Lower leg skin (tissue), 4 donors: Measurements from ENCODE around the gene PES1. TPM values are rescaled to one million over a fixed set of nuclear protein-coding genes. Genes with fewer than 3 reads are reported as not detected.

Source experiments
- DNase-seq, 2 donors: peaks; one replicate each; pipeline ENCODE4 v3.0.0-alpha.2; 2019; ENCODE audit warnings: low spot score in 2 of 2
- H3K4me3 ChIP-seq: fragments of 200-600 bp; sonication (generic); 2 replicates; pipeline ENCODE4 v1.5.1; 2017; ENCODE audit warnings: mild to moderate bottlenecking, low read depth; ENCODE audit not compliant: poor library complexity, severe bottlenecking
- CTCF ChIP-seq, 3 donors: fragments of 450-650 bp; IDR thresholded peaks; one replicate each; pipeline ENCODE4 v1.5.1; 2016; ENCODE audit warnings: antibody characterized with exemption in 3 of 3, mild to moderate bottlenecking in 3 of 3, moderate library complexity in 2 of 3
- POLR2A ChIP-seq, 2 donors: fragments of 450-650 bp; IDR thresholded peaks; one replicate each; pipeline ENCODE4 v1.6.1; 2016 to 2017; ENCODE audit warnings: antibody characterized with exemption in 2 of 2, mild to moderate bottlenecking in 1 of 2, moderate library complexity in 1 of 2
- WGBS, 2 donors: methylation state at CpG; one replicate each; pipeline ENCODE4 v1.1.5; 2018; 5-methylcytosine and 5-hydroxymethylcytosine counted together
- intact Hi-C: fragments of 100-400 bp; cut with DNase I; formaldehyde crosslinking; loops from one replicate; pipeline ENCODE4 v1.15.0; 2023; ENCODE audit warnings: low total_unique reads
- total RNA-seq, 4 donors: library from RNA; depleted of rRNA; stranded (reverse); fragments of >200 nt; gene quantifications; one replicate each; pipeline ENCODE4 v1.1.0, GENCODE V29; 2016

The PES1 gene
- total RNA-seq, 4 donors from 2014 or later, result 43.1 to 55.6 (median 49.1) TPM

DNA sequence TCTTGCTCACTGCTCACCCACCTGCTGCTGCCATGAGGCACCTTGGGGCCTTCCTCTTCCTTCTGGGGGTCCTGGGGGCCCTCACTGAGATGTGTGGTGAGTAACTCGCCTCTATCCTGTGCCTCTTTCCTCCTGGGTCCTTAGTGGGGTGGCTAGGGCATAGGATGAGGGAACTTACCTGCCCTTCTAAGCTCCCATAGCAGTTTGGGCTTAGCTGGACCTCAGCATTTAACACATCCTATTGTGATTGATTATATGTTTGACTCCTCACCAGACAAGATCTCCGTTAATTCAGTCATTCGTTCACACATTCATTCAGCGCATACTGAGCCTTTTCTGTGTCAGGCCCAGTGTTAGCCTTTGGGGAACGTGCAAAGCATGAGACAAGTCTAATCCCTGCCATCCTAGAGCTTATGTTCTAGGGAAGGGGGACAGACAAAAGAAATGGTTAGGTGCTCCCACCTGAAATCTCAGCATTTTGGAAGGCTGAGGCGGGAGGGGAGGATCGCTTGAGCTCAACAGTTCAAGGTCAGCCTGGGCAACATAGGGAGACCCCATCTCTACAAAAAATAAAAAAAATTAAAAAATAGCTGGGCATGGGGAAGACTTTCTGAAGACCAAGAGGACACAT lies 15.7 kb upstream of the PES1 start:
- DNase-seq, result no peak
- intact Hi-C loops, result no loop called here
- WGBS, 2 donors, result 76 to 80% methylated on average over 7 of the region's 7 CpGs
- TF ChIP-seq CTCF (IDR thresholded peaks at IDR 0.05) (no peak), POLR2A (IDR thresholded peaks at IDR 0.05) (no peak)
- H3K4me3 ChIP-seq, result peak overlapping the region; percentile 47

GRCh38 chr22:30606455-30607299 lies 15.0 kb upstream of the PES1 start, which contains the start of gene TCN2:
TCN2 (plus strand) TSS chr22:30607174; CDS start chr22:30607332, 158 bp downstream.
- WGBS, 2 donors, result 1 to 3% methylated on average over 17 to 24 of the region's 24 CpGs
- intact Hi-C loops, result no loop called here
- H3K4me3 ChIP-seq, result peak within 1 kb of the TSS; percentile 47
- no peak for TF ChIP-seq POLR2A (IDR thresholded peaks at IDR 0.05)
- no peak for TF ChIP-seq CTCF (IDR thresholded peaks at IDR 0.05)
- peak; percentile 60 to 93 for DNase-seq

GRCh38 chr22:30605449-30606110 lies 13.9 kb upstream of the PES1 start:
- intact Hi-C loops, result no loop called here
- H3K4me3 ChIP-seq, result no peak overlapping the region
- TF ChIP-seq CTCF (IDR thresholded peaks at IDR 0.05), result no peak
- no peak for TF ChIP-seq POLR2A (IDR thresholded peaks at IDR 0.05)
- peak in 1 of 2 donors; percentile 43 for DNase-seq
- WGBS, 2 donors, result 25% methylated on average over 9 of the region's 9 CpGs

DNA sequence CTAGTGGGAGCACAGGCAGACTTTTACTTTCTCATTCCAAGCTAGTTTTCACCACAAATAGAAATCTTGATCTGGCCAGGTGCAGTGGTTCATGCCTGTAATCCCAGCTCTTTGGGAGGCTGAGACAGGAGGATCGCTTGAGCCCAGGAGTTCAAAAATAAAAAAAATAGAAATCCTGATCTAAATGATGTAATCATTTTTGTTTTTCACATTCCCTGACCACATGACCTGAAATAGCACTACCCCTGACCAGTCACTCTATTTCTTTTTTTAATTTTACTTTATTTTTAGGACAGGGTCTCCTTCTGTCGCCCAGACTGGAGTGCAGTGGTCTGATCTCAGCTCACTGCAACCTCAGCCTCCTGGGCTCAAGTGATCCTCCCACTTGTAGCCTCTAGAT lies 13.0 kb upstream of the PES1 start:
- DNase-seq, result no peak
- H3K4me3 ChIP-seq, result no peak overlapping the region
- intact Hi-C loops, result no loop called here
- TF ChIP-seq POLR2A (IDR thresholded peaks at IDR 0.05) (no peak), CTCF (IDR thresholded peaks at IDR 0.05) (no peak)
- 90 to 93% methylated on average over 2 of the region's 2 CpGs for WGBS, 2 donors

GRCh38 chr22:30603801-30604200 lies 12.1 kb upstream of the PES1 start:
- WGBS, 2 donors, result 74 to 79% methylated on average over 3 of the region's 3 CpGs
- no peak for TF ChIP-seq POLR2A (IDR thresholded peaks at IDR 0.05)
- no peak for TF ChIP-seq CTCF (IDR thresholded peaks at IDR 0.05)
- intact Hi-C loops, result no loop called here
- DNase-seq, result no peak
- no peak overlapping the region for H3K4me3 ChIP-seq
